ENCODE data around the gene GLIS1. TPM values are rescaled to one million over a fixed set of nuclear protein-coding genes. Genes with fewer than 3 reads are reported as not detected.

Gene GLIS1
- total and polyA plus RNA-seq, 9 donors = 0.12 to 2.9 (median 0.48) TPM; not detected in 1

GRCh38 chr1:53629101-53629691, 109.8 kb downstream of the GLIS1 start:
- TF ChIP-seq POLR2A (IDR thresholded peaks at IDR 0.05) (no peak), CTCF (IDR thresholded peaks at IDR 0.05) (no peak), EP300 (IDR thresholded peaks at IDR 0.05) (no peak)
- Histone ChIP-seq H3K9me3 (no peaks in the 10 kb centered on the region), H3K27me3 (no peaks in the 10 kb centered on the region), H3K27ac (no peak overlapping the region), H3K36me3 (no peaks in the 10 kb centered on the region), H3K4me3 (no peak overlapping the region), H3K4me1 (ENCODE audit: insufficient read depth) (no peaks in the 10 kb centered on the region)
- intact Hi-C loops (cut with DNase I) = no loop called here
- DNase-seq = no peak
- WGBS, 3 donors = 83 to 92% (median 84%) methylated on average over 7 of the region's 7 CpGs

GRCh38 chr1:53628286-53628955, 110.5 kb downstream of the GLIS1 start:
- no peaks in the 10 kb centered on the region for H3K27me3 ChIP-seq
- no peak overlapping the region for H3K4me3 ChIP-seq
- no peaks in the 10 kb centered on the region for H3K36me3 ChIP-seq
- TF ChIP-seq POLR2A (IDR thresholded peaks at IDR 0.05) = no peak
- TF ChIP-seq EP300 (IDR thresholded peaks at IDR 0.05) = no peak
- no peak for TF ChIP-seq CTCF (IDR thresholded peaks at IDR 0.05)
- no peak for DNase-seq
- 91 to 94% (median 93%) methylated on average over 14 of the region's 14 CpGs for WGBS, 3 donors
- no peaks in the 10 kb centered on the region for H3K9me3 ChIP-seq
- intact Hi-C loops (cut with DNase I) = no loop called here
- no peaks in the 10 kb centered on the region for H3K4me1 ChIP-seq (ENCODE audit: insufficient read depth)
- no peak overlapping the region for H3K27ac ChIP-seq

- Histone ChIP-seq H3K27me3 (no peaks in the 10 kb centered on the region), H3K27ac (no peak overlapping the region), H3K36me3 (no peaks in the 10 kb centered on the region), H3K4me3 (no peak overlapping the region), H3K9me3 (no peaks in the 10 kb centered on the region), H3K4me1 (ENCODE audit: insufficient read depth) (no peaks in the 10 kb centered on the region)
- TF ChIP-seq CTCF (IDR thresholded peaks at IDR 0.05) (no peak), POLR2A (IDR thresholded peaks at IDR 0.05) (no peak), EP300 (IDR thresholded peaks at IDR 0.05) (no peak)
- intact Hi-C loops (cut with DNase I) = no loop called here
- no peak for DNase-seq
- WGBS, 3 donors = 64 to 94% (median 87%) methylated on average over 1 of the region's 1 CpG
These were observed 111.3 kb downstream of the GLIS1 start for GRCh38 chr1:53627666-53628065.

GRCh38 chr1:53627031-53627430, 111.9 kb downstream of the GLIS1 start:
- Histone ChIP-seq H3K27ac (no peak overlapping the region), H3K9me3 (no peaks in the 10 kb centered on the region), H3K36me3 (no peaks in the 10 kb centered on the region), H3K4me1 (ENCODE audit: insufficient read depth) (no peaks in the 10 kb centered on the region), H3K27me3 (no peaks in the 10 kb centered on the region), H3K4me3 (no peak overlapping the region)
- no peak for TF ChIP-seq EP300 (IDR thresholded peaks at IDR 0.05)
- no peak for TF ChIP-seq CTCF (IDR thresholded peaks at IDR 0.05)
- TF ChIP-seq POLR2A (IDR thresholded peaks at IDR 0.05) = no peak
- intact Hi-C loops (cut with DNase I) = no loop called here
- DNase-seq = no peak
- 51 to 59% (median 54%) methylated on average over 13 of the region's 13 CpGs for WGBS, 3 donors

Data from ovary (tissue), 9 donors.